Astrocyte of the spinal cord (primary cell): ENCODE measurements around the gene HOXB6.

Source experiments
- DNase-seq: peaks from one replicate; pipeline ENCODE4 v3.0.0; 2011; ENCODE audit warnings: low read depth, low spot score
- H3K4me3 ChIP-seq: 2 replicates; pipeline ENCODE4 v1.5.1; 2011; ENCODE audit warnings: low read depth, mild to moderate bottlenecking, low read length, moderate library complexity
- in situ Hi-C: cut with HindIII; loops from 2 replicates; pipeline ENCODE4 v1.10.0; 2017; ENCODE audit warnings: low sequenced_read_pairs
- TF ChIP-seq, protein P1 (sequence below): IDR thresholded peaks from 2 replicates; pipeline ENCODE4 v1.5.1; 2012; ENCODE audit warnings: low read depth, mild to moderate bottlenecking, low read length, inconsistent platforms

The HOXB6 gene

DNA sequence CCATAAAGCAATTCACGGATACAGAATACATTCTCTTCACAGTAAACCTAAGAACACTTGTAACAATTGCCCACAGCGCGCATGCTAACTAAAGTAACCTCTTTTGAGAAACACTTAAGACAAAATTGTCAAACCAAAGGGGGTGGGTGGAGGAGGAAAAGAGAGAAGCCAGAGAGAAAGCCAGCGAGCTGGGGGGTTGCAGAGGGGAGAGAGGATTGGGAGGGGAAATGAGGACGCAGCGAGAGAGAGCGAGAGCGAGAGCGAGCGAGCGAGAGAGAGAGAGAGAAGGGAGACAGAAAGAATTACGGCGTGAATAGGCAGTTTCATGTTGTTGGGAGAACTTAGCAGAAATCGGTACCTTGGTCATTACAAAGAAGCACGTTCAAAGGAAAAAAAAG lies 7.7 kb upstream of the HOXB6 start:
- TF ChIP-seq, protein P1, sequence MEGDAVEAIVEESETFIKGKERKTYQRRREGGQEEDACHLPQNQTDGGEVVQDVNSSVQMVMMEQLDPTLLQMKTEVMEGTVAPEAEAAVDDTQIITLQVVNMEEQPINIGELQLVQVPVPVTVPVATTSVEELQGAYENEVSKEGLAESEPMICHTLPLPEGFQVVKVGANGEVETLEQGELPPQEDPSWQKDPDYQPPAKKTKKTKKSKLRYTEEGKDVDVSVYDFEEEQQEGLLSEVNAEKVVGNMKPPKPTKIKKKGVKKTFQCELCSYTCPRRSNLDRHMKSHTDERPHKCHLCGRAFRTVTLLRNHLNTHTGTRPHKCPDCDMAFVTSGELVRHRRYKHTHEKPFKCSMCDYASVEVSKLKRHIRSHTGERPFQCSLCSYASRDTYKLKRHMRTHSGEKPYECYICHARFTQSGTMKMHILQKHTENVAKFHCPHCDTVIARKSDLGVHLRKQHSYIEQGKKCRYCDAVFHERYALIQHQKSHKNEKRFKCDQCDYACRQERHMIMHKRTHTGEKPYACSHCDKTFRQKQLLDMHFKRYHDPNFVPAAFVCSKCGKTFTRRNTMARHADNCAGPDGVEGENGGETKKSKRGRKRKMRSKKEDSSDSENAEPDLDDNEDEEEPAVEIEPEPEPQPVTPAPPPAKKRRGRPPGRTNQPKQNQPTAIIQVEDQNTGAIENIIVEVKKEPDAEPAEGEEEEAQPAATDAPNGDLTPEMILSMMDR, result no peak
- peak overlapping the region; percentile 75 for H3K4me3 ChIP-seq

DNA sequence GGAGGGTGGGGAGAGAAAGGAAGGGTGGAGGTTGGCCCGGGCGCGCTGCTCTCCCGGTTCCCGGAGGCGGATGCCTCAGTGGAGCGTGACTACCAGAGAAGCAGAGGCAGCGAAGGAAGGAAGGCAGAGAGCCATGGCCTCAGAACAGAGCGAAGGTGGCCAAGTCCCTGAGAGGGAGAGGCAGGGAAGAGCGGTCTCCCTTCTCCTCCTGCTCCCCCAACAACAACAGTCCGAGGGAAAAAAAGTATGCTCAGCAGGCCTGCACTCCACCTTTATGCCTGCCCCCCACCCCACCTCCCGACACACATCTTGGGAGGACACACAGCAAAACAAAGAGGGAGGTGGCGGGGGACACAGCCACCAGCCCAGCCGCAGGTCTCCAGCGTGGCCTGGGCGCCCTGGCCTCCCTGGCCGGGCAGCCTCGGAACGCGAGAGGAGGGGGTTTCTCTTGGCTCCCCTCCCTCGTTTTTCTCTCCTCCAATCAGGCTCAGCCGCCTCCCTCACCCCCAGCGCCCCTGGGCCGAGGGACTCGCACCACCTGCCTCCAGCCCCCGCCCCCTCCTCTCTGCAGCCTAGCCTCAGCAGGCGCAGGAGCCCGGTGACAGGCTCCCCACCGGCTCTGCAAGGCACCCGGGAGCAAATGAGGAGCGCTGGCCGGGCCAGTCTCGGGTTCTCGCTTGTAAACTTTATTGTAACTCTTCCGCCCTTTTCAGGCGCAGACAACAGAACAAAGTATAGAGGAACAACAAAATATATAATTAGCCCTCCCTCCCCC lies 7.1 kb upstream of the HOXB6 start:
- TF ChIP-seq, protein P1, result no peak
- peak; percentile 61 for DNase-seq
- peak overlapping the region; percentile 75 for H3K4me3 ChIP-seq
- in situ Hi-C loops, result no loop called here

More for the DNA sequence above, 7.7 kb upstream of the HOXB6 start:
- in situ Hi-C loops, result no loop called here
- DNase-seq, result peak; percentile 61

DNA sequence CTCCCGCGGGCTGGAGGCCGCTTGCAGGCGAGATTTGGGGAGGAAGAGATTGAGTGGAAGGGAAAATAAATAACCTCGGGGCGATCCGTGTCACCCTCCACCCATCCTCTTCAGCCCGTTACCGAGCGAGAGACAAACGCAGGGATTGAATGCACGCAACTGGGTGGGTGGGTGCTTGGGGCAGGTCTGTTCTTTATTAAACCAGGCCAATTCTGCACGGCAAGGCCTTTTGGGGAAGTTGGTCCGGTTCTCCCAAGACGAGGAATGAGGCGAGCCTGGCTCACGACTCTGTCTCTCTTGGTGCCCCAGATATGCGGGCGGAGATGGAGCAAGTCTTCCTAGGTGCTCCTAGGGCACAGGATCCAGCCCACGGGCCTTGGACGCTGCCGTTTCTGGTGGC lies 6.4 kb upstream of the HOXB6 start:
- in situ Hi-C loops, result no loop called here
- DNase-seq, result peak; percentile 49
- TF ChIP-seq, protein P1, result no peak
- H3K4me3 ChIP-seq, result peak overlapping the region; percentile 75

DNA sequence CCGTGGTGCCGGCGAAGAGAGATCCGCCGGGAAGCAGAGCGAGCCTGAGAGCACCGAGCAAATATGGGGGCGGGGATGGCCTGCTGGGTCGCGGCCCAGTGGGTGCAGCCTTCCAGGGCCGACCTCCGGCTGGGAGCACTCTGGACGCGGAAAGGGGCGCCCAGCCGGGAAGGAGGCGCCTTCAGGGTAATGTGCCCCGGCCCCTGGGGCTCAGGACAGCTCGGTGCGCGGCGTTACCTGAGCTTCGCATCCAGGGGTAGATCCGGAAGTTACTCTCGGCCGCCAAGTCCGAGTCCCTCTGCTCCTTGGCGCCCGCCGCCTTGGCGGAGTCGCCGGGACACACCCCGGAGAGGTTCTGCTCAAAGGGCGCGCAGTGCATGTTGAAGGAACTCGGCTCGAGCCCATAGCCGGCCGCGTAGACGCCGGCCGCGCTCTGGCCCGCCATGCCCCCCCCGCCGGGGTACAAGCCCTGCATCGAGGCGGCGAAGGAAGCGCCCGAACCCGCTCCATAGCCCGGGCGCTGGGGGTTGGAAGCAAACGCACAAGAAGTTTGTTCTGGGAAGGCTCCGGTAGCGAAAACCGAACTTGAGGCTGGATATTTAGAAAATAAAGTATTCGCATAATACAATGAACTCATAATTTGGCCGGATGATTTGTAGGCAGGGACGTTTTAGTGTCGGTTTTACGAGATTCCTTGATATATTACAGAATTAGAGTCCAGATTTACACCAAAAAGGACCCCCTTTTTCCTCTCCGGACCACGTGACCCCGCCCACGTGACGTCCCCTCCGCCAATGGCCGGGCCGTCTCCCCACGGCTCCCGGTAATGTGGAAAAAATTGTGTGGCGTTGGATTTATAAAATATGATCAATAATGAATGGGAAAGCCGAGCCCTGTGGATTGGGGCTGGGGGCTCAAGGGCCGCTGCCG lies 5.8 kb upstream of the HOXB6 start, which contains the start of gene HOXB7:
TSS of gene HOXB7 (minus strand) at position 736 of the 930 bp plus-strand sequence. CDS start at position 637, 99 bp downstream.
- TF ChIP-seq, protein P1, result no peak
- peak; percentile 80 for DNase-seq
- in situ Hi-C loops, result no loop called here
- H3K4me3 ChIP-seq, result peak within 1 kb of the TSS; percentile 75

DNA sequence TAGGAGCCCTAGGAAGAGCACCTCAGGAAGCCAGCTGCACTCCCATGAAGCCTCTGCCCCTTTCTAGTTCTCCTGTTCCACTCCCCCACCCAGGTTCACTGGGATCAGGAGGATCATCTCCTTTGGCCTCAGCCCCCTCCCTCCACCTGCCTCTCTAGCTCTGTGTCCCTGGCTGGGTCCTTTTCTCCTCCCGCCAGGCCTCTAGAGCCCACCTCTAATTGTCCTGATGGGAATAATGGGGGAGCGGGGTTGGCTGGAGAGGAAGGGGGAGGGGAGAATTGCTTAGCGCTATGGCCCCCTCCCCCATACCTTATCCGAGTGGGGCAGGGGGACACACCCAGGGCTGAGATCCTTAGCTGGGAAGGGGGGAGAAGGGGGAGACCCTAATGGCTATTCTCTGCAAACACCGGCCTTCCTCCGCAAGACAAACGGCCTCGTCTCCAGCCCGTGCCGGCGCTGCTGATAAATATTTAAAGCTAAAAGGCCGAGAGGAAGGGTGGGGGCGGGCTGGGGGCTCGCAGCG lies 5.0 kb upstream of the HOXB6 start:
- TF ChIP-seq, protein P1, result no peak
- peak; percentile 7 for DNase-seq
- peak overlapping the region; percentile 75 for H3K4me3 ChIP-seq
- in situ Hi-C loops, result no loop called here

- TF ChIP-seq, protein P1, result no peak
- in situ Hi-C loops, result no loop called here
- peak; percentile 54 for DNase-seq
- peak overlapping the region; percentile 75 for H3K4me3 ChIP-seq
Measured at GRCh38 chr17:48609033-48609432, 4.2 kb upstream of the HOXB6 start.
